Measurements from ENCODE around the gene NPHP1.

GRCh38 chr2:110166266-110166665 is 38.5 kb downstream of the NPHP1 start:
- TF ChIP-seq ATF2 (IDR thresholded peaks at IDR 0.05; ENCODE audit: low read length) (no peak), POU5F1 (IDR thresholded peaks at IDR 0.05; ENCODE audit: low read depth, low read length) (no peak), CTCF (IDR thresholded peaks at IDR 0.05; ENCODE audit: control extremely low read depth in 1 of 3, insufficient read depth in 1 of 3, low read depth in 1 of 3, low read length in 3 of 3) (no peak), YY1 (IDR thresholded peaks at IDR 0.05; ENCODE audit: low read depth, low read length) (no peak), TAF1 (IDR thresholded peaks at IDR 0.05; ENCODE audit: low read depth, low read length) (no peak), POLR2AphosphoS5 (IDR thresholded peaks at IDR 0.05; ENCODE audit: low read depth, low read length) (no peak), ATF3 (IDR thresholded peaks at IDR 0.05; ENCODE audit: insufficient read depth, low read depth, low read length) (no peak)
